NOMO-1 (cell line): Measurements from ENCODE around the gene ARHGAP19.
A peak's percentile ranks its signal among the peaks of the same experiment; 100 is the strongest.
"Not testable (repeated sequence)": the region's sequence is repeated elsewhere in the genome, so short reads cannot be mapped to it uniquely, and the experiment has no call there.

ENCODE experiments used
- DNase-seq, 2 experiments: peaks; one replicate each; lab custom pipeline; 2025; ENCODE audit not compliant: unreplicated experiment in 2 of 2; lab: John Stamatoyannopoulos, UW

ARHGAP19 gene

GRCh38 chr10:97321804-97322190 lies 29.4 kb upstream of the ARHGAP19 start:
- DNase-seq, result no peak

DNA sequence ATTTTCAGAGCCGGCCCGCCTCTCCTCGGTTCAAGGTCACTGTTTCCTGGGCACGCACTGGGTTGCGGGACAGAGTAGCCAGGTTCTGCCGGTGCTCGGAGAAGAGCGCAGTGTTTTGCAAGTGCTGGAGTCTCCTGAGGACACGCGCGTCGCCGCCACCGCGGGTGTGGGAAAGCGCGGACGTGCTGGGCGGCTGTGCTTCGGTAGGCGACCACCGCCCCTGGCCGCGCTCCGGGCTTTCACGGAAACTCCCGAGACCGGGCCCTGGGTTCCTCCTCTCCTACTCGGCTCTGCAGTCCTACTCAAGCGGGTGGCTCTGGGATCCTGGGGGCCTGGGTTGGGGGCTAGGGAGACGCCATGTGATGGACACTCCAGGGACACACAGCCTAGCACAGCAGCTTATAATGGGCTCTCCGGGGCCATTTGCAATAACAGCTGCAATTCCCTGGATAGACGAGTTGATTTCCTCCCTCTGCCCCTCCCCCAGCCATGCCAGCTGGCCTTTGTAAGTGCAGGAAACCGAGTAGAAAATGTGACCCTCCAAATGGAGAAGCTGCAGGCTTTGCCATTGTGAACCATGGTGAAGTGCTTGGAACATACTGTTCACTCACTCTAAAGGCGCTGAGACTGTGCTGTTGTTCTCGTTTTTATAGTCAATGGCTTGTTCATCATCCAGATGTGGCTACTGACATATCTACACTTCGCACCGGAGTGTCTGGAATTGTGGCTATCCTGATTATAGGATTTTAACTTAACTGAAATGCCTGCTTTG lies 28.8 kb upstream of the ARHGAP19 start:
- DNase-seq, result peak; percentile 38 to 61

DNA sequence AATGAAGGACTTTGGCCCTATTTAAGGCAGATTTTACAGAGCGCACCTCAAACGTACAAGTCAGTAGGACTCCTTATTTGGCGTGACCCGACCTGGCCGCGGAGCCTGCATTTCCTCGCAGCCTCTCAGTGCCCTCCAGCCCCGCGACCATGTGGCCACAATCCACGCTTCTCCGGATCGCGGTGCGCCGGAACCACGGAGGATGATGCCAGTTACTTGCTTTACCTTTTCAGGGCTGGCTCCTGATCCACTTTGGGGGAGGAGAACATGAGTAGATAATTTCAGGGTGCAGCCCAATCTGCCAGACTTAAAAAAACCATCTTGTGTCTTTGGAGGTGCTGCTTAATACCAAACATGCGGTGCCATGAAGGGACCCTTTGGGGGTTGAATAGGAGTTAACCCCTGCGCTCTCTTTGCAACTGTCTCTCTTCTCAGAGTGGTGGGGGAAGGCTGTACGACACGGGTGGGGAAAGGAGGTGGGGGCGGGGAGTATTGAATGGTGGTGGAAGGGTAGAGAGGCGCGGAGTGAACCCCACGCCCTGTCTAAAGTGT lies 28.1 kb upstream of the ARHGAP19 start:
- no peak for DNase-seq

DNA sequence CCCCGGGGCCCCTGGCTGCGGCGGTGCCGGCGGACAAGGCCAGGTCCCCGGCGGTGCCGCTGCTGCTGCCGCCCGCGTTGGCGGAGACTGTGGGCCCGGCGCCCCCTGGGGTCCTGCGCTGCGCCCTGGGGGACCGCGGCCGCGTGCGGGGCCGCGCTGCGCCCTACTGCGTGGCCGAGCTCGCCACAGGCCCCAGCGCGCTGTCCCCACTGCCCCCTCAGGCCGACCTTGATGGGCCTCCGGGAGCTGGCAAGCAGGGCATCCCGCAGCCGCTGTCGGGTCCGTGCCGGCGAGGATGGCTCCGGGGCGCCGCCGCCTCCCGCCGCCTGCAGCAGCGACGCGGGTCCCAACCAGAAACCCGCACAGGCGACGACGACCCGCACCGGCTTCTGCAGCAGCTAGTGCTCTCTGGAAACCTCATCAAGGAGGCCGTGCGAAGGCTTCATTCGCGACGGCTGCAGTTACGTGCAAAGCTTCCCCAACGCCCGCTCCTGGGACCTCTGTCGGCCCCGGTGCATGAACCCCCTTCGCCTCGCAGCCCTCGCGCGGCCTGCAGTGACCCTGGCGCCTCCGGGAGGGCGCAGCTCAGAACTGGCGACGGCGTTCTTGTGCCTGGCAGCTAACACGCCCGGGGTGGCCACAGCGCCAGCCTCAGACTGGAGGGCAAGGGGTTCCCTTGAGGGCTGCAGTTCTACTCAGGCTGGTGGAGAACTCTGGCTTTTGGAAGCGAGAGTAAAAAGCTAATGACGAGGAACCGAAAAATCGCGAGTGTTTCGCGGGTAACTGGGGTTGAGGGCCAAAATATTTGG lies 27.4 kb upstream of the ARHGAP19 start:
- DNase-seq, result peak; percentile 66 to 76

- peak; percentile 75 to 80 for DNase-seq
Observed at GRCh38 chr10:97318772-97319651, 26.6 kb upstream of the ARHGAP19 start, which contains the start of gene FRAT1. Gene FRAT1, plus strand, starts transcription at chr10:97319271. Its CDS starts 183 bp downstream, at chr10:97319454.

DNA sequence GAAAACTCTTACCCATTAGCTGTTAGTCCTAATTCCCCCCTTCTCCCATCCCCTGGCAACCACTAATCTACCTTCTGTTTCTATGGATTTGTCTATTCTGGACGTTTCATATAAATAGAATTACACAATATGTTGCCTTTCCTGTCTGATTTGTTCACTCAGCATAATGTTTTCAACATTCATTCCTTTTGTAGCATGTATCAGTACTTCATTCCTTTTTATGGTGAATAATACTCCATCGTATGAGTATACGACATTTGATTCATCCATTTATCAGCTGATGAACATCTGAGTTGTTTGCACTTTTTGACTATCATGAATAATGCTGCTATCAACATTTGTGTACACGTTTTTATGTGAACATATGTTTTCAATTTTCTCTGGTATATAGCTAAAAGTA lies 22.2 kb upstream of the ARHGAP19 start:
- peak in 1 of 2 experiments; percentile 49 for DNase-seq

DNA sequence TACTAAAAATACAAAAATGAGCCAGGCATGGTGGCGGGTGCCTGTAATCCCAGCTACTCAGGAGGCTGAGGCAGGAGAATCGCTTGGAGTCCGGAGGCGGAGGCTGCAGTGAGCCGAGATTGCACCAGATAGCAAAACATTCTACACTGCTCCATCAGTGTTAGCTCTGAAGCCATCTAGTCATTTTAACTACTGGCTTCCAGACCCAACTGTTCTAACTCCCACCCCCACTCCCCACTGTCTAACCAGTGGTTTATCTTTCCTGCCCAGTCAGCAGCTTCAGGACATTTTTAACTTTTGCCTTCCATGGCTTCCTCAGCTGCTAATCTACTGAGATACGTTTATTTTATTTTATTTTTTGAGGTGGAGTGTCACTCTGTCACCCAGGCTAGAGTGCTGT lies 20.5 kb upstream of the ARHGAP19 start:
- no peak for DNase-seq

- DNase-seq, result no peak
Observed at GRCh38 chr10:97311111-97311626, 18.7 kb upstream of the ARHGAP19 start.

DNA sequence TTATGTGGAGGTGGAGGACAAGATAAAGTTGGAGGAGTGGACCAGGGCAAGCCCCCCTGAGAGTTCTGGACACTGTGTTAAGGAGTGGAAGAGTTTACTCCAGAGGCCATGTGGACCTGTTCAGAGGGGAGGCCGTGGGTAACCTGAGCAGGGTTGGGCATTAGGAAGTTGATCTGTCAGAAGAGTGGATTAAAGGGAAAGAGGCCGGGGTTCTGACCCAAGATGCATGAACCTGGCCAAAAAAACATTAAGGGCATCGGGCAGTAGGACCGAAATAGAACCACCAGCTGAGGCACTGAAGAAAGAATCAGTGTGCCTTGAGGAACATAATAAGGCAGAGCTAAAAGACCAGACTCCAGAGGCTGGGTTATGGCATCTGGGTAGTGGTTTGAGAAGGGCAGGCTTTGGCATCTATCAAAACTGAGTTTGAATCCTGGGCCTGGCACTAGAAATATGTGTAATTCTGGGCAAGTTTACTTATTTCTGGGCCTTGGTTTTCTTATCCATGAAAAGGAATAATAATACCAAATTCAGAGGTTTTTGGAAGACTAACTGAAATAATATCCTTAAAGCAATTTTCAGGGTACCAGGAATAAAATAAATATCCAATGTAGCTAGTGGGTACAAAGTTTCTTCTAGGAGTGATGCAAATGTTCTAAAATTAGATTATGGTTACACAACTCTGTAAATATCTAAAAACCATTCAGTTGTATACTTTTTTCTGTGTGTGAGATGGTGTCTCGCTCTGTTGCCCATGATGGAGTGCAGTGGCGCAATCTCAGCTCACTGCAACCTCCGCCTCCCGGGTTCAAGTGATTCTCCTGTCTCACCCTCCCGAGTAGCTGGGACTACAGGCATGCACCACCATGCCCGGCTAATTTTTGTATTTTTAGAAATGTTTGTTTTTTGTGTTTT lies 15.7 kb upstream of the ARHGAP19 start:
- peak in 1 of 2 experiments; percentile 20 for DNase-seq

GRCh38 chr10:97307441-97307840 lies 15.0 kb upstream of the ARHGAP19 start:
- DNase-seq, result no peak

DNA sequence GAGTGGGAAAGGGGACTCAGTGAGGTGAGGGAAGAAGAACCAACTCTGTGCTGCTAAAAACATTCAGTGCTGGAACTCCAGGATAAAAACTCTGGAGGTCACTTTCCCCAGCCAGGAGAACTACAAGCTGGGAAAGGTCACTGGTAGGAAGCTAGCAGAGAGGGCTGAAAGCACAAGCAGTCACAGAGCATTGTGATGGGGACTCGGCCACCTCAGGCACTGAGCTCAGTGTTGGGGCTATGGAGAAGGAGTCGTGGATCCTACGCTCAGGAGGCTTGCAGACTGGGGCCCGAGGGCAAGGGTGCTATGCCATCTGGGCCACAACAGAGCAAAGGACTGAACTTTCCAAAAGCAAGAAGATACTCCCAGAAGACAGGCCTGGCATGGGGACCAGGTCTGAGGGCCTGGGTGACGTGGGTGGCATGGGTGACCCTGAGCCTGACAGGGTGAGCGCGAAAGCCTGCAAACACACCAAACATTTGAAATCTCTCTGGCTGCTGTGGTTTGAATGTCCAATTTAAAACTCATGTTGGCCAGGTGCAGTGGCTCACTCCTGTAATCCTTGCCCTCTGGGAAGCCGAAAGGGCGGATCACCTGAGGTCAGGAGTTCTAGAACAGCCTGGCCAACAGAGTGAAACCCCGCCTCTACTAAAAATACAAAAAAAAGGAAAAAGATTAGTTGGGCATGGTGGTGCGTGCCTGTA lies 9.8 kb upstream of the ARHGAP19 start:
- DNase-seq, result no peak

DNA sequence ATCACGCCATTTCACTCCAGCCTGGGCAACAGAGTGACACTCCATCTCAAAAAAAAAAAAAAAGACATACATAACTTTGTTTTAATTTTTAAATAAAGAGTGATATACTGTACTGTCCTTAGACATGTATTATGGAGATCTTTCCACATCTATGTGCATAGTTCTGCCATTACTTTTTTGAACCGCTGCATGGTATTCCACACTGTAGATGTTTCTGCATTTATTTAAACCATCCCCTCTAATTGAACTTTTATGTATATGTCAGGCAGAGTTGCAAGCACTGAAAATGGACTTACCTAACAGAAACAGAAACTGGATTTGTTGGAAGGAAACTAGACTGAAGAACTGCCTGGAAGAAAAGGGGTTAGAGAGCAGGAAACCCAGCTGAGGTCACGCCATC lies 8.5 kb upstream of the ARHGAP19 start:
- DNase-seq, result no peak

- no peak for DNase-seq
Observed at GRCh38 chr10:97298223-97298571, 5.8 kb upstream of the ARHGAP19 start.

DNA sequence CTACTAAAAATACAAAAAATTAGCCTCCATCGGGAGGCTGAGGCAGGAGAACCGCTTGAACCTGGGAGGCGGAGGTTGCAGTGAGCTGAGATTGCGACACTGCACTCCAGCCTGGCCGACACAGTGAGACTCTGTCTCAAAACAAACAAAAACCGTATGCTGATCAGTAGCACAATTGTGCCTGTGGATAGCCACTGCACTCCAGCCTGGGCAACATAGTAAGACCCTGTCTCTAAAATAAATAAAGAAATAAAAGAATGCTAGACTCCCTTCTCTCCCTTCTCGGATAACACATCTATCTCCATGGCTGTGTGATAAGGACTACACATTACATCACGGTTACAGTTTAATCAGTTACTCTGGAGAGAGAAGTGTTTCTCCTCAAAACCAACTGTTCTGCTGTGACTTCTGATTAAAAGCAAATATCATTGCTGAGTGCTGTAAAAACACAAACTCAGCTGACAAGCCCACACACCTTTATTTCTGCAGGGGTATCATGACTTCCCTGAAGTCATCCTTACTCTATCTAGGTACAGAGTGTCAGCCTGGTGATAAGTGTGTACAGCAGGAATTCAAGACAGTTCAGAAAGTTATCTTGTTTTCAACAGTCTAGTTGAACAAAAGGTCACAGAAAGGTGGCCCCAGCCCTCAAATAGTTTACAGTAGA lies 5.3 kb upstream of the ARHGAP19 start:
- DNase-seq, result no peak

- DNase-seq, result no peak
Observed at GRCh38 chr10:97292862-97293198, 393 bp upstream of the ARHGAP19 start.

DNA sequence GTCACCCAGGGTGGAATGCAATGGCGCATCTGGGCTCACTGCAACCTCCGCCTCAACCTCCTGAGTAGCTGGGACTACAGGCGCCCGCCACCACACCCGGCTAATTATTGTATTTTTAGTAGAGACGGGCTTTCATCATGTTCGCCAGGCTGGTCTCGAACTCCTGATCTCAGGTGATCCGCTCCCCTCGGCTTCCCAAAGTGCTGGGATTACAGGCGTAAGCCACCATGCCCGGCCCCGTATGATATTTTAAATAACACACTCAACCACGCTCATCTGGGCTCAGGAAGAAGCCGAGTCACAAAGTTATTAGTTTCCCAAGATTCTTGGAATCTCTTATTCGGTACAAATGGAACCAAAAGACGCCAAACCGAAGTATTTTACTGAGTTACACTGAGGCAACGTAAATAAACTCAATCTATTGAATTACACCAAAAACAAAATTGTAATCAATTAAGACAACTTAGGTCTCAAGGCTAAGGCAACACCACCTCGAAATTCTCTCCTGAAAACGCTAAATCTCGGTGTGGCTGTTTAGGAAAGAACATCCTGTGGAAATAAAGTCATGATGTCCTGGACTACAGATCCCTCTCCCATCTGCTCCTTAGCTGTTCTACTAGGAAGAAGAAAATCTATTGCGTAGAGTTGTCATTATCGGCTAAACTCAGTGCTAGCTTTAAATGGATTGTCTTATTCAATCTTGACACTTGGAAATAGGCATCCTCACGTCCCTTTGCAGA lies 910 bp downstream of the ARHGAP19 start:
- DNase-seq, result no peak

- DNase-seq, result not testable (repeated sequence)
Observed at GRCh38 chr10:97290576-97291356, 1.7 kb downstream of the ARHGAP19 start.
